ENCODE results near the gene FILIP1L.

FILIP1L gene

GRCh38 chr3:100001526-100002270 is 112.6 kb downstream of the FILIP1L start:
- no peak overlapping the region for H3K4me3 ChIP-seq (ENCODE audit: low read length, poor library complexity, severe bottlenecking)
- no peaks in the 10 kb centered on the region for H4K20me1 ChIP-seq (ENCODE audit: insufficient read depth, low read length, poor library complexity, severe bottlenecking)
- no peaks in the 10 kb centered on the region for H3K9me2 ChIP-seq (replicated peaks; ENCODE audit: low read depth, low read length)
- no peak overlapping the region for H2AFZ ChIP-seq (ENCODE audit: low read length)
- no peak overlapping the region for H3K9ac ChIP-seq (ENCODE audit: low read depth, low read length, poor library complexity, severe bottlenecking)
- no peaks in the 10 kb centered on the region for H3K79me2 ChIP-seq (ENCODE audit: insufficient read depth, low read length)
- H3K36me3 ChIP-seq (ENCODE audit: insufficient read depth, low read length) = no peaks in the 10 kb centered on the region
- H3K9me3 ChIP-seq (ENCODE audit: insufficient read depth, low read depth, low read length) = no peaks in the 10 kb centered on the region
- no peak for TF ChIP-seq EZH2phosphoT487 (IDR thresholded peaks at IDR 0.05; ENCODE audit: borderline replicate concordance)
- no peaks in the 10 kb centered on the region for H3F3A ChIP-seq (ENCODE audit: low read depth)
- no peak overlapping the region for H3K4me2 ChIP-seq (ENCODE audit: low read depth, low read length, poor library complexity, severe bottlenecking)
- H3K4me1 ChIP-seq (ENCODE audit: insufficient read depth, low read length, poor library complexity, severe bottlenecking) = peaks cover 22% of the 10 kb centered on the region
- H3K27me3 ChIP-seq (ENCODE audit: insufficient read depth, low read length, poor library complexity, severe bottlenecking) = no peaks in the 10 kb centered on the region

- Histone ChIP-seq H3K4me1 (ENCODE audit: insufficient read depth, low read length, poor library complexity, severe bottlenecking) (peaks cover 15% of the 10 kb centered on the region), H3K36me3 (ENCODE audit: insufficient read depth, low read length) (no peaks in the 10 kb centered on the region), H3K27me3 (ENCODE audit: insufficient read depth, low read length, poor library complexity, severe bottlenecking) (no peaks in the 10 kb centered on the region), H3K79me2 (ENCODE audit: insufficient read depth, low read length) (no peaks in the 10 kb centered on the region), H4K20me1 (ENCODE audit: insufficient read depth, low read length, poor library complexity, severe bottlenecking) (no peaks in the 10 kb centered on the region), H3K9ac (ENCODE audit: low read depth, low read length, poor library complexity, severe bottlenecking) (no peak overlapping the region), H3F3A (ENCODE audit: low read depth) (no peaks in the 10 kb centered on the region), H3K4me2 (ENCODE audit: low read depth, low read length, poor library complexity, severe bottlenecking) (no peak overlapping the region), H3K4me3 (ENCODE audit: low read length, poor library complexity, severe bottlenecking) (no peak overlapping the region), H3K9me3 (ENCODE audit: insufficient read depth, low read depth, low read length) (no peaks in the 10 kb centered on the region), H3K9me2 (replicated peaks; ENCODE audit: low read depth, low read length) (no peaks in the 10 kb centered on the region), H2AFZ (ENCODE audit: low read length) (no peak overlapping the region)
- TF ChIP-seq CTCF (conservative IDR thresholded peaks at IDR 0.05; ENCODE audit: low read length) = no peak
- TF ChIP-seq EZH2phosphoT487 (IDR thresholded peaks at IDR 0.05; ENCODE audit: borderline replicate concordance) = no peak
Measured at GRCh38 chr3:100001083-100001482, 113.2 kb downstream of the FILIP1L start.

GRCh38 chr3:99999536-99999935 is 114.8 kb downstream of the FILIP1L start:
- H3K9me2 ChIP-seq (replicated peaks; ENCODE audit: low read depth, low read length) = no peaks in the 10 kb centered on the region
- TF ChIP-seq CTCF (conservative IDR thresholded peaks at IDR 0.05; ENCODE audit: low read length) (no peak), EZH2phosphoT487 (IDR thresholded peaks at IDR 0.05; ENCODE audit: borderline replicate concordance) (no peak)
- H4K20me1 ChIP-seq (ENCODE audit: insufficient read depth, low read length, poor library complexity, severe bottlenecking) = no peaks in the 10 kb centered on the region
- no peak overlapping the region for H3K9ac ChIP-seq (ENCODE audit: low read depth, low read length, poor library complexity, severe bottlenecking)
- H3K9me3 ChIP-seq (ENCODE audit: insufficient read depth, low read depth, low read length) = no peaks in the 10 kb centered on the region
- no peaks in the 10 kb centered on the region for H3K27me3 ChIP-seq (ENCODE audit: insufficient read depth, low read length, poor library complexity, severe bottlenecking)
- no peak overlapping the region for H3K4me3 ChIP-seq (ENCODE audit: low read length, poor library complexity, severe bottlenecking)
- H3K4me1 ChIP-seq (ENCODE audit: insufficient read depth, low read length, poor library complexity, severe bottlenecking) = no peaks in the 10 kb centered on the region
- no peak overlapping the region for H3K4me2 ChIP-seq (ENCODE audit: low read depth, low read length, poor library complexity, severe bottlenecking)
- H3K36me3 ChIP-seq (ENCODE audit: insufficient read depth, low read length) = no peaks in the 10 kb centered on the region
- H2AFZ ChIP-seq (ENCODE audit: low read length) = no peak overlapping the region
- H3F3A ChIP-seq (ENCODE audit: low read depth) = no peaks in the 10 kb centered on the region
- H3K79me2 ChIP-seq (ENCODE audit: insufficient read depth, low read length) = no peaks in the 10 kb centered on the region

- Histone ChIP-seq H3K9me2 (replicated peaks; ENCODE audit: low read depth, low read length) (no peaks in the 10 kb centered on the region), H3K27me3 (ENCODE audit: insufficient read depth, low read length, poor library complexity, severe bottlenecking) (no peaks in the 10 kb centered on the region), H4K20me1 (ENCODE audit: insufficient read depth, low read length, poor library complexity, severe bottlenecking) (no peaks in the 10 kb centered on the region), H3K79me2 (ENCODE audit: insufficient read depth, low read length) (no peaks in the 10 kb centered on the region), H3K4me1 (ENCODE audit: insufficient read depth, low read length, poor library complexity, severe bottlenecking) (no peaks in the 10 kb centered on the region), H3K36me3 (ENCODE audit: insufficient read depth, low read length) (no peaks in the 10 kb centered on the region), H3F3A (ENCODE audit: low read depth) (no peaks in the 10 kb centered on the region), H2AFZ (ENCODE audit: low read length) (no peak overlapping the region), H3K4me2 (ENCODE audit: low read depth, low read length, poor library complexity, severe bottlenecking) (no peak overlapping the region), H3K9me3 (ENCODE audit: insufficient read depth, low read depth, low read length) (no peaks in the 10 kb centered on the region), H3K4me3 (ENCODE audit: low read length, poor library complexity, severe bottlenecking) (no peak overlapping the region), H3K9ac (ENCODE audit: low read depth, low read length, poor library complexity, severe bottlenecking) (no peak overlapping the region)
- TF ChIP-seq EZH2phosphoT487 (IDR thresholded peaks at IDR 0.05; ENCODE audit: borderline replicate concordance) = no peak
- no peak for TF ChIP-seq CTCF (conservative IDR thresholded peaks at IDR 0.05; ENCODE audit: low read length)
Measured at GRCh38 chr3:99997293-99997692, 117.0 kb downstream of the FILIP1L start.

Measured in Loucy (cell line).